SW480 (cell line): ENCODE results near the gene SLC16A4.

Experiments used
- DNase-seq: peaks from one replicate; pipeline ENCODE4 v3.0.0-alpha.2; 2016; ENCODE audit warnings: low spot score

Gene SLC16A4

DNA sequence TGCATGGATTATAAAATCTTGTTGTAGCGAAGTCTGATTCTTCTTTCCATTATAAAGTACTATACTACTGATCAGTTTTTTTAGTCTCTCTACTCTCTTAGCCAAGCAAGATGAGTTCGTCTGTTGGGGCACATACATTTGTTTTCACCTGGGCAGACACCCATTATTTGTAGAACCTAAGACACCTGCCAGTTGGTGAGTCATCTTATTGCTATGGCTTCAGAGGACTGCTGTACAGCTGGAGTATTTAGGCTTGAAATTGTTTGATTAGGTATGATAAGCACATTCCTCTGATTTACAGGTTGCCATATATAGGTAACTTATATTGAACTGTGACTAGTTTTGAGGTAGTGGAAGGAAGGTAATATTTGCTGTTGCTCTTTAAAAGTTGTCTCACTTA lies 34.4 kb downstream of the SLC16A4 start:
- peak; percentile 54 for DNase-seq

GRCh38 chr1:110355321-110355720 lies 35.5 kb downstream of the SLC16A4 start:
- no peak for DNase-seq

GRCh38 chr1:110350360-110350759 lies 40.5 kb downstream of the SLC16A4 start:
- no peak for DNase-seq

DNA sequence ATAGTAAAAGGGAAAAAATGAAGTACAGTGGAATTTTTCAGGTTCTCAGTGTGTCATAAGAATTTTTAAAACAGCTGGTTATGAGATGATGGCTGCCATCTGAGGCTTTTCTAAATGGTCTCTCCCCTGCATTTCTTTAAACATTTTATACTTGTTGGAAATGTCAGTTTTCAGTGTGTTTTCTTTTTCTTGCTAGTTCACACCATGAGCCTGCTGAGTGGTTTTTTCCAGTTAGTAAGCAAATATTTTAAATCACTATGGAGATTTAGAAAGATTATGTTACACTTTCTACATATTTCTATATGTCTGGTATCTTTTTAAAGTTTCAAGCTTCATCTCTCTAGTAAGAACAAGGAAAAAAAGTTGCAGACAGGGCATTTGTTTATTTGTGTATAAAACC lies 42.1 kb downstream of the SLC16A4 start:
- DNase-seq = no peak

- DNase-seq = no peak
Observed at GRCh38 chr1:110348050-110348449, 42.8 kb downstream of the SLC16A4 start.

- DNase-seq = no peak
Observed at GRCh38 chr1:110347182-110347893, 43.5 kb downstream of the SLC16A4 start.

GRCh38 chr1:110346690-110347089 lies 44.1 kb downstream of the SLC16A4 start:
- DNase-seq = no peak

DNA sequence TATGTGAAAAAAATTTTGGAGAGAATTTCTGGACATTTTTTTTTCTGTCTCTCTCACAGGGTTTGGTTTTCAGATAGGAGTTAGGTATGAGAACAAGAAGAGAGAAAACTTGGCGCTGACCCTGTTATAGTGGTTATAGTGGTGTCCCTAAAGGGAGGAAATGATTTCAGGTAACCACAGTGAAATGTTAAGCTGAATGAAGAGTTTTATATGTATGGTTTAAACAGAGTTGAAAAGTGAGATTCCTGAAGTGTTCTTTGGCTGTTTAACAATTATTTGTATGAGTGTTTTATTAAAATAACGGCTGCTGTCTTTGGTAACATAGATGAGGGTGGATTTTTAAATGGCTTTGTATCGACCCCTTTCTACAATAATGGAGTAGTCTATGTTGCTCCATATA lies 45.3 kb downstream of the SLC16A4 start:
- DNase-seq = no peak

DNA sequence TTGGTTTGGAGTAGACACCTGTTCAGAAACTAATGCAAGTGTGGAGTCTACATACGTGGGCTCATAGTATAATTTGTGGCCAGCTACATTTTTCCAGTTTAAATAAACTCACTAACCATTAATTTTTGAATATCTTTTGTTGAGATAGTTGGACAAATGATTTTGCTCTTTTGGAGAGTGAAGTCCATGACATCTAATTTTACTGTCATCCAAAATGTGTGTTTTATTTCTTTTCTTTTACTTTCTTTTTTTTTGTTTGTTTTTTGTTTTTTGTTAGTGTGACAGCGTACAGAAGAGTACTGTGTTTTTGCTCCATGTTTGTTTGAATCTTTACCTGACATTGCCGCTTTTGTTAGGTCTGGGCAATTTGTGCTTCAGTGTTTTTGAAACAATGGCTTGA lies 46.7 kb downstream of the SLC16A4 start:
- DNase-seq = no peak

GRCh38 chr1:110343249-110343648 lies 47.6 kb downstream of the SLC16A4 start:
- DNase-seq = no peak

DNA sequence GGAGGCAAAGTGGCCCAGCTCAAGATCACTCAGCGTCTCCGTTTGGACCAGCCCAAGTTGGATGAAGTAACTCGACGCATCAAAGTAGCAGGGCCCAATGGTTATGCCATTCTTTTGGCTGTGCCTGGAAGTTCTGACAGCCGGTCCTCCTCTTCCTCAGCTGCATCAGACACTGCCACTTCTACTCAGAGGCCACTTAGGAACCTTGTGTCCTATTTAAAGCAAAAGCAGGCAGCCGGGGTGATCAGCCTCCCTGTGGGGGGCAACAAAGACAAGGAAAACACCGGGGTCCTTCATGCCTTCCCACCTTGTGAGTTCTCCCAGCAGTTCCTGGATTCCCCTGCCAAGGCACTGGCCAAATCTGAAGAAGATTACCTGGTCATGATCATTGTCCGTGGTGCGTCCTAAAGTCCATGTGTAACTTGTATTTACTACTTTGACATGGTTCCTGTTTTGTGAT lies 48.9 kb downstream of the SLC16A4 start:
- no peak for DNase-seq

DNA sequence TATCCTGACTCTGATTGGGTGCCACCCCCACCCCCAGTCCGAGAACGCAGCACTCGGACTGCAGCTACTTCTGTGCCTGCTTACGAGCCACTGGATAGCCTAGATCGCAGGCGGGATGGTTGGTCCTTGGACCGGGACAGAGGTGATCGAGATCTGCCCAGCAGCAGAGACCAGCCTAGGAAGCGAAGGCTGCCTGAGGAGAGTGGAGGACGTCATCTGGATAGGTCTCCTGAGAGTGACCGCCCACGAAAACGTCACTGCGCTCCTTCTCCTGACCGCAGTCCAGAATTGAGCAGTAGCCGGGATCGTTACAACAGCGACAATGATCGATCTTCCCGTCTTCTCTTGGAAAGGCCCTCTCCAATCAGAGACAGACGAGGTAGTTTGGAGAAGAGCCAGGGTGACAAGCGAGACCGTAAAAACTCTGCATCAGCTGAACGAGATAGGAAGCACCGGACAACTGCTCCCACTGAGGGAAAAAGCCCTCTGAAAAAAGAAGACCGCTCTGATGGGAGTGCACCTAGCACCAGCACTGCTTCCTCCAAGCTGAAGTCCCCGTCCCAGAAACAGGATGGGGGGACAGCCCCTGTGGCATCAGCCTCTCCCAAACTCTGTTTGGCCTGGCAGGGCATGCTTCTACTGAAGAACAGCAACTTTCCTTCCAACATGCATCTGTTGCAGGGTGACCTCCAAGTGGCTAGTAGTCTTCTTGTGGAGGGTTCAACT lies 49.5 kb downstream of the SLC16A4 start:
- no peak for DNase-seq

DNA sequence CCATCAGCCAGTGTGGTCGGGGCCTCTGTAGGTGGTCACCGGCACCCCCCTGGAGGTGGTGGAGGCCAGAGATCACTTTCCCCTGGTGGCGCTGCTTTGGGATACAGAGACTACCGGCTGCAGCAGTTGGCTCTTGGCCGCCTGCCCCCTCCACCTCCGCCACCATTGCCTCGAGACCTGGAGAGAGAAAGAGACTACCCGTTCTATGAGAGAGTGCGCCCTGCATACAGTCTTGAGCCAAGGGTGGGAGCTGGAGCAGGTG lies 50.7 kb downstream of the SLC16A4 start:
- DNase-seq = no peak

- peak; percentile 20 for DNase-seq
Observed at GRCh38 chr1:110339407-110340206, 51.2 kb downstream of the SLC16A4 start.

DNA sequence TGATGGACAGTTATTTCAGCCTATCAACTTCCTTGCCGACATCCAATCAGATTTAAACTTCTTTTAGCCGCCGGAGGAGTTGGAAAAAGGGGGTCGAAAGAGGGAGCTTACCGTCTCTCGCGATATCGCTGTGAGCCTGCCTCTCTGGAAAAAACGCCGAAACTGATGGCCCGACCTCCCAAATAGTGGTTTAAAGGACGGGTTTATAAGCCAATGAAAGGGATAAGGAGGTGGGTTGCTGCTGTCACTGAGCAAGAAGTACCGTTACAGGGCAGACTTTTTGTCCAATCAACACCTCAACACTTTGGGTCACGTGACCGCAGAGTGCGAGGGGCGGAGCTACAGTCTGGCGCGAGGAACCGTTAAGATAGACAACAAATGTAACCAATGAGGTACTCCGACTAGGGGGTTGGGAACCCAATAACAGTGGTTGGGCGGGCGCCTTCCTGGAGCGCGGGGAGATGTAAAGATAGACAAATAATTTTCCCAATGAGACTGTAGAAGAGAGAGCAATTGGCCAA lies 51.9 kb downstream of the SLC16A4 start, which contains the start of gene RBM15:
Gene RBM15, plus strand, starts transcription at position 492 of the 521 bp plus-strand sequence. Its CDS starts 29 bp downstream, at position 521.
- DNase-seq = peak; percentile 99

DNA sequence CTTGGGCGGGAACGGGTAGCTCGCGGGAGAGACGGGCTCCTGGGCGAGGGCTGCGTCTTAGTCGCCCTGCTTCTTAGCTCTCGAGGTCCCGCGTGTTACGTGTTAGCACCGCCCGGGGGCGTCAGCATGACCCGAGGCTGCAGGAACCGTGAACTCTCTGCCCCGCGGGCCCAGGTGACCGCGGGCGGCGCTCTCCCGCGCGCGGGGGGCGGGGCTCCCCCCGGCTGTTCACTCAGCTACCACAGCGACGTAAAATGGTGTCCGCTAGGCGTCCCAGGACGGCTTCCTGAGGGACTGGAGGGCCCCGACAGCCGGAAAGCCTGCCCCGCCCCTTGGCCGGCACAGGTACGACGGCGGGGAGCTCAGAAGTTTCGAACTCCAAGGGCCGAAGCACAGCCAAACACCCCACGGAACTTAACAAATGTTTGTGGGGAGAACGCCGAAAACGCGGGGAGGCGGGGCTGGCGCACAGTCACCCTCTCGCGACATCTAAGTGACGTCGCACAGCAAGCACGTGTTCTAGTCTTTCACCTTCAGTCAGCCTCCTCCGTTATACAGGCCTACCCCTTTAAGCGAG lies 52.4 kb downstream of the SLC16A4 start:
- peak; percentile 100 for DNase-seq

GRCh38 chr1:110337704-110338308 lies 53.0 kb downstream of the SLC16A4 start:
- DNase-seq = peak; percentile 63

GRCh38 chr1:110336300-110337039 lies 54.4 kb downstream of the SLC16A4 start:
- peak; percentile 63 for DNase-seq

- no peak for DNase-seq
Observed at GRCh38 chr1:110335265-110335664, 55.6 kb downstream of the SLC16A4 start.

DNA sequence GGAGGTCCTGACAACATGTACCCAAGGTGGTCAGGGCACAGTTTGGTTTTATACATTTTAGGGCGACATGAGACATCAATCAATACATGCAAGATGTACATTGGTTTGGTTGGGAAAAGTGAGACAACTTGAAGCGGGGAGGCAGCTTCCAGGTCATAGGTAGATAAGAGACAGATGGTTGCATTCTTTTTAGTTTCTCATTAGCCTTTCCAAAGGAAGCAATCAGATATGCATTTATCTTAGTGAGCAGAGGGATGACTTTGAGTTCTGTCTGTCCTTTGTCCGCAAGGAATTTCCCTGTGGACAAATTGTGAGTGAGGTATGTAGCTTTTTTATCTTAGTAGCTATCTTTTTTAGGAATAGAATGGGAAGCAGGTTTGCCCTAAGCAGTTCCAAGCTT lies 62.1 kb downstream of the SLC16A4 start:
- no peak for DNase-seq

DNA sequence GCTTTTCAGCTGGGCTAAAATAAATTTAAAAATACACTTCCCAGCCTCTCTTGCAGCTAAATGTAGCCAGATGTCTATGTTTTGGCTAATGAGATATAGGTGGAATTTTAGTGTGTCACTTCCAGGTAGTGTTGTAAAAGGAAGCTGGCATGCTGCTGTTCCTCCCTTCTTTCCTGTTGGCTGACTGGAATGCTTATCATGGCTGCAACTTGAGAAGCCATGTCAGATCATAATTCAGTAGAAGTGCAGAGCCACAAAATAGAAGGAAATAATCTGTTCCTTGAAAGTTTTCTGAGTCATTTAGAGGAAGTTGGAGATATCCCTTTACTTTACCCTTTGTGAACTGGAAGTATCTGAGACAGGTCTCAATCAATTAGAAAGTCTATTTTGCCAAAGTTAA lies 62.6 kb downstream of the SLC16A4 start:
- no peak for DNase-seq
